ENCODE measurements around the gene CCDC187.
"Not testable (repeated sequence)": the region's sequence is repeated elsewhere in the genome, so short reads cannot be mapped to it uniquely, and the experiment has no call there.

CCDC187 gene

GRCh38 chr9:136303825-136304416 is at the start of gene CCDC187:
CCDC187 (minus strand) TSS chr9:136304094; CDS start chr9:136303830, 264 bp downstream.
- DNase-seq (ENCODE audit: low read depth): no peak

- DNase-seq (ENCODE audit: low read depth): no peak
Observed at GRCh38 chr9:136353088-136353487, 49.2 kb upstream of the CCDC187 start.

- DNase-seq (ENCODE audit: low read depth): no peak
Observed at GRCh38 chr9:136352682-136353081, 48.8 kb upstream of the CCDC187 start.

GRCh38 chr9:136351868-136352267 is 48.0 kb upstream of the CCDC187 start:
- DNase-seq (ENCODE audit: low read depth): not testable (repeated sequence)

- DNase-seq (ENCODE audit: low read depth): no peak
Observed at GRCh38 chr9:136351252-136351800, 47.4 kb upstream of the CCDC187 start.

- DNase-seq (ENCODE audit: low read depth): no peak
Observed at GRCh38 chr9:136349546-136349945, 45.7 kb upstream of the CCDC187 start.

- DNase-seq (ENCODE audit: low read depth): no peak
Observed at GRCh38 chr9:136348691-136349090, 44.8 kb upstream of the CCDC187 start.

GRCh38 chr9:136347472-136348256 is 43.8 kb upstream of the CCDC187 start:
- DNase-seq (ENCODE audit: low read depth): no peak

- DNase-seq (ENCODE audit: low read depth): no peak
Observed at GRCh38 chr9:136346927-136347465, 43.1 kb upstream of the CCDC187 start.

- DNase-seq (ENCODE audit: low read depth): no peak
Observed at GRCh38 chr9:136346157-136346481, 42.2 kb upstream of the CCDC187 start.

GRCh38 chr9:136345281-136346156 is 41.6 kb upstream of the CCDC187 start:
- DNase-seq (ENCODE audit: low read depth): no peak

GRCh38 chr9:136344544-136345280 is 40.8 kb upstream of the CCDC187 start:
- no peak for DNase-seq (ENCODE audit: low read depth)

GRCh38 chr9:136343884-136344269 is 40.0 kb upstream of the CCDC187 start:
- DNase-seq (ENCODE audit: low read depth): no peak

- DNase-seq (ENCODE audit: low read depth): no peak
Observed at GRCh38 chr9:136343121-136343883, 39.4 kb upstream of the CCDC187 start.

GRCh38 chr9:136342181-136343120 is 38.6 kb upstream of the CCDC187 start:
- no peak for DNase-seq (ENCODE audit: low read depth)

GRCh38 chr9:136341769-136342168 is 37.9 kb upstream of the CCDC187 start:
- DNase-seq (ENCODE audit: low read depth): no peak

- no peak for DNase-seq (ENCODE audit: low read depth)
Observed at GRCh38 chr9:136341042-136341655, 37.3 kb upstream of the CCDC187 start.

GRCh38 chr9:136340356-136341041 is 36.6 kb upstream of the CCDC187 start:
- DNase-seq (ENCODE audit: low read depth): no peak

- DNase-seq (ENCODE audit: low read depth): no peak
Observed at GRCh38 chr9:136339958-136340310, 36.0 kb upstream of the CCDC187 start.

Data from GM04504 (cell line).